Tibial nerve (tissue), 4 donors: ENCODE data around the gene NOC2L. TPM values are rescaled to one million over a fixed set of nuclear protein-coding genes. Genes with fewer than 3 reads are reported as not detected.

Experiments used
- DNase-seq, 2 donors: peaks; one replicate each; pipeline ENCODE4 v3.0.0-alpha.2; 2019; ENCODE audit warnings: low spot score in 2 of 2
- H3K27ac ChIP-seq, 4 donors: fragments of 200-600 bp; sonication (generic) in 3 of 4; one replicate each; pipeline ENCODE4 v1.5.1; 2017 to 2019; ENCODE audit warnings: mild to moderate bottlenecking in 1 of 4
- H3K27me3 ChIP-seq, 2 donors: fragments of 200-600 bp; sonication (generic) in 1 of 2; one replicate each; pipeline versions ENCODE4 v1.5.1 to v1.6.0; 2017 to 2019
- H3K36me3 ChIP-seq, 3 donors: fragments of 200-600 bp; sonication (generic); one replicate each; pipeline ENCODE4 v1.5.1; 2018 to 2019
- H3K4me1 ChIP-seq, 4 donors: fragments of 200-600 bp; sonication (generic) in 3 of 4; one replicate each; pipeline ENCODE4 v1.5.1; 2017 to 2019
- H3K4me3 ChIP-seq, 4 donors: fragments of 200-600 bp; sonication (generic) in 3 of 4; one replicate each; pipeline ENCODE4 v1.5.1; 2017 to 2019; ENCODE audit warnings: mild to moderate bottlenecking in 1 of 4, moderate library complexity in 1 of 4
- H3K9me3 ChIP-seq, 4 donors: fragments of 200-600 bp; sonication (generic) in 3 of 4; one replicate each; pipeline ENCODE4 v1.5.1; 2017 to 2019
- CTCF ChIP-seq, 5 experiments: fragments of 200-600 bp in 3 of 5; fragments of 450-650 bp in 2 of 5; sonication (generic) in 3 of 5; IDR thresholded peaks; one replicate each; pipeline ENCODE4 v1.5.1; 2016 to 2019; ENCODE audit warnings: antibody characterized with exemption in 5 of 5, mild to moderate bottlenecking in 3 of 5, moderate library complexity in 2 of 5
- EP300 ChIP-seq, 2 donors: sonication (generic); formaldehyde crosslinking; IDR thresholded peaks; one replicate each; pipeline ENCODE4 v1.6.1; 2017; ENCODE audit warnings: antibody characterized with exemption in 2 of 2, mild to moderate bottlenecking in 1 of 2
- POLR2A ChIP-seq, 2 donors: fragments of 450-650 bp; IDR thresholded peaks; one replicate each; pipeline ENCODE4 v1.6.1; 2017; ENCODE audit warnings: antibody characterized with exemption in 2 of 2, mild to moderate bottlenecking in 2 of 2, moderate library complexity in 2 of 2
- WGBS, 2 donors: methylation state at CpG; one replicate each; pipeline ENCODE4 v1.1.5; 2018; 5-methylcytosine and 5-hydroxymethylcytosine counted together
- total RNA-seq, 4 donors: library from RNA; depleted of rRNA; stranded (reverse); fragments of >200 nt; gene quantifications; one replicate each; pipeline ENCODE4 v1.1.0, GENCODE V29; 2016

The NOC2L gene
- total RNA-seq, 4 donors from 2014 or later = 28.2 to 54.0 (median 46.4) TPM

DNA sequence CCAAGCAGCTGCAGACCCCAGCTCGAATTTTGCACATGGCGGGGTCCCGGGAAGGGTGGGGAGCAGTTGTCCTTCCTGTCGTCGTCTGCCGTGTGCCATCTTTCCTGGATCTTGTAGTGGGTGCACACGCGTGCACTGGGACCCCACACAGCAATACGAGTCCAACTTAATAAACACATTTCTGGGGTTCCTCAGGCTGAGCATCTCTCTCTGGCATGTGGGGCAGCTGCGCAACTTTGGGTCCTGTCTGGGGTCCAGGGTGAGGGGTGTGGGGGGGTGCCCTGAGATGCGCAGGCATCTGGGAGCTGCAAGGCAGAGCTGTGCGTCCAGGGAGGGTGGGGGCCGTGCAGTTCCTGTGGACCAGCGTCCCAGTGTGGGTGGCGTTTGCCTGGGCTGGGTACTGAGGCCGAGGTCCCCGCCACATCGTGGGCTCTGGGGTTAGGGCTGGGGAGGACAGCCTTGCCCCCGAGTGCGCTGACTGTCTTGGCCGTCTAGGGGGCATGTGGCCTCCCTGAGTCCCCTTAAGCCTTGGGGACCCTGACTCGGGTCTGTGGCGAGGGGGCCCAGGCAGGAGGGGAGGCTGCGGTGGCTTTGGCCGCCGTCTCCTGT is 6.6 kb upstream of the NOC2L start:
- Histone ChIP-seq H3K27ac (no peak overlapping the region), H3K4me3 (no peak overlapping the region), H3K36me3 (peaks cover 0 to 30% (median 0%) of the 10 kb centered on the region in 3 donors), H3K4me1 (peaks cover 0 to 28% (median 13%) of the 10 kb centered on the region in 4 donors), H3K9me3 (no peaks in the 10 kb centered on the region), H3K27me3 (peaks cover 2 to 41% of the 10 kb centered on the region in 2 donors)
- DNase-seq = no peak
- TF ChIP-seq EP300 (IDR thresholded peaks at IDR 0.05) = no peak
- TF ChIP-seq CTCF (IDR thresholded peaks at IDR 0.05) = no peak
- TF ChIP-seq POLR2A (IDR thresholded peaks at IDR 0.05) = no peak
- WGBS, 2 donors = 77 to 84% methylated on average over 17 to 26 of the region's 26 CpGs

- Histone ChIP-seq H3K4me1 (peaks cover 0 to 33% (median 16%) of the 10 kb centered on the region in 4 donors), H3K4me3 (no peak overlapping the region), H3K9me3 (no peaks in the 10 kb centered on the region), H3K27me3 (peaks cover 0 to 34% of the 10 kb centered on the region in 2 donors), H3K27ac (no peak overlapping the region), H3K36me3 (peaks cover 0 to 30% (median 0%) of the 10 kb centered on the region in 3 donors)
- DNase-seq = no peak
- TF ChIP-seq CTCF (IDR thresholded peaks at IDR 0.05) = no peak
- 89 to 91% methylated on average over 35 of the region's 51 CpGs for WGBS, 2 donors
These were observed 5.9 kb upstream of the NOC2L start for GRCh38 chr1:964691-965525.

- Histone ChIP-seq H3K4me3 (no peak overlapping the region), H3K27ac (no peak overlapping the region), H3K27me3 (peaks cover 0 to 28% of the 10 kb centered on the region in 2 donors), H3K36me3 (peaks cover 0 to 30% (median 0%) of the 10 kb centered on the region in 3 donors), H3K9me3 (no peaks in the 10 kb centered on the region), H3K4me1 (peaks cover 0 to 40% (median 22%) of the 10 kb centered on the region in 4 donors)
- WGBS, 2 donors = 88 to 92% methylated on average over 27 to 38 of the region's 47 CpGs
- no peak for TF ChIP-seq EP300 (IDR thresholded peaks at IDR 0.05)
- TF ChIP-seq CTCF (IDR thresholded peaks at IDR 0.05) = no peak
- DNase-seq = no peak
These were observed 4.9 kb upstream of the NOC2L start for GRCh38 chr1:963746-964525.

- no peak overlapping the region for H3K4me3 ChIP-seq
- no peak overlapping the region for H3K27ac ChIP-seq
- H3K27me3 ChIP-seq = peaks cover 0 to 22% of the 10 kb centered on the region in 2 donors
- 80 to 92% methylated on average over 9 to 16 of the region's 16 CpGs for WGBS, 2 donors
- DNase-seq = no peak
- H3K9me3 ChIP-seq = no peaks in the 10 kb centered on the region
- TF ChIP-seq CTCF (IDR thresholded peaks at IDR 0.05) = no peak
- TF ChIP-seq EP300 (IDR thresholded peaks at IDR 0.05) = no peak
- TF ChIP-seq POLR2A (IDR thresholded peaks at IDR 0.05) = no peak
- peaks cover 0 to 44% (median 26%) of the 10 kb centered on the region in 4 donors for H3K4me1 ChIP-seq
- peaks cover 0 to 30% (median 0%) of the 10 kb centered on the region in 3 donors for H3K36me3 ChIP-seq
These were observed 4.2 kb upstream of the NOC2L start for GRCh38 chr1:963301-963651.
